ENCODE results near the gene TECR. TPM values are rescaled to one million over a fixed set of nuclear protein-coding genes. Genes with fewer than 3 reads are reported as not detected.
"Not testable (repeated sequence)": the region's sequence is repeated elsewhere in the genome, so short reads cannot be mapped to it uniquely, and the experiment has no call there.

Gene TECR
- total RNA-seq, 1 experiment from 2014 or later, result 56.9 TPM

GRCh38 chr19:14497228-14497921 lies 32.0 kb upstream of the TECR start:
- Histone ChIP-seq H3K9me3 (replicated peaks) (no peaks in the 10 kb centered on the region), H3K27ac (no peak overlapping the region), H3K4me3 (no peak overlapping the region), H3K36me3 (peaks cover 20% of the 10 kb centered on the region), H3K4me1 (replicated peaks) (peaks cover 18% of the 10 kb centered on the region), H3K27me3 (replicated peaks) (no peaks in the 10 kb centered on the region)
- no peak for DNase-seq (ENCODE audit: low read depth in 1 of 2, low spot score in 2 of 2)

DNA sequence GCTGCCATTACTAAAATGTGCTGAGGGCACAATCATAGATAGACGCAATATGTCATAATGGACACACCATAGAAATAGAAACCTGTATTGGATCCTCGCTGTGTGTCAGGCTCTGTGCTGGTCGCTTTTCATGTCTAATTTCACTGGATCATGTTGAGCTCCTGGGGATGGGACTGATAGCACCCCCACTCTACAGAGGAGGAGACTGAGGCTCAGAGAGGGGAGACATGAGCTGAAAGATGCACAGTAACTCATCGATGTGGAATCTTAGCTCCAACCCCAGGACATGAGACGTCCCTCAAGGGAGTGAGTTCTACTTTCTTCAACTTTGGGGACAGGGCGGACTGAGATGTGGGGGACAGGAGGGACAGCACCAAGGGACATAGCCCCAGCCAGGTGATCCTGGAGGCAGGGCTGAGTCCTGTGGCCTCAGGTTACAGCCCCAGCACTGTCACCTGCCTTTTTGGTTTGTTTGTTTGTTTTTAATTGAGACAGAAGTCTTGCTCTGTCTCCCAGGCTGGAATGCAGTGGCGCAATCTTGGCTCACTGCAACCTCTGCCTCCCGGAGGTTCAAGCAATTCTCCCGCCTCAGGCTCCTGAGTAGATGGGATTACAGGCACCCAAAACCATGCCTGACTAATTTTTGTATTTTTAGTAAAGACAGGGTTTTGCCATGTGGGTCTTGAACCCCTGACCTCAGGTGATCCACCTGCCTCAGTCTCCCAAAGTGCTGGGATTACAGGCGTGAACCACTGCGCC lies 26.9 kb upstream of the TECR start:
- H3K36me3 ChIP-seq, result no peaks in the 10 kb centered on the region
- no peak overlapping the region for H3K27ac ChIP-seq
- peaks cover 30% of the 10 kb centered on the region for H3K4me1 ChIP-seq (replicated peaks)
- H3K9me3 ChIP-seq (replicated peaks), result no peaks in the 10 kb centered on the region
- H3K27me3 ChIP-seq (replicated peaks), result no peaks in the 10 kb centered on the region
- no peak overlapping the region for H3K4me3 ChIP-seq
- no peak for DNase-seq (ENCODE audit: low read depth in 1 of 2, low spot score in 2 of 2)

DNA sequence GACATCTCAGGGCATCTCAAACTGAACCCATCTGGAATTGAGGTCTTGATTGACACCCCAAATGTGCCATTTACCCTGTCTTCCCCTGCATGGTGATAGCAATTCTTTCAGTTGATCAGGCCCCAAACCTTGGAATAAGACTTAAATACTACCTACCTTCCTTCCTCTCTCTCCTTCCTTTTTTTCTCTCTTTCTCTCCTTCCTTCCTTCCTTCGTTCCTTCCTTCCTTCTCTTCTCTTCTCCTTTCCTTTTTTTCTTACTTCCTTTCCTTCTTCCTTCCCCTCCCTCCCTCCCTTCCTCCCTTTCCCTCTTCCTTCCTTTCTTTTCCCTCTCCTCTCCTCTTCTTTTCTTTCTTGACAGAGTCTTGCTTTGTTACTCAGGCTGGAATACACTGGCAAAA lies 26.1 kb upstream of the TECR start:
- H3K4me1 ChIP-seq (replicated peaks), result peaks cover 35% of the 10 kb centered on the region
- H3K27ac ChIP-seq, result no peak overlapping the region
- no peak for DNase-seq (ENCODE audit: low read depth in 1 of 2, low spot score in 2 of 2)

GRCh38 chr19:14504575-14504974 lies 24.8 kb upstream of the TECR start:
- not testable (repeated sequence) for H3K36me3 ChIP-seq; H3K9me3 ChIP-seq (replicated peaks); H3K4me3 ChIP-seq; H3K27me3 ChIP-seq (replicated peaks); H3K27ac ChIP-seq; DNase-seq (ENCODE audit: low read depth in 1 of 2, low spot score in 2 of 2)
- peaks cover 35% of the 10 kb centered on the region for H3K4me1 ChIP-seq (replicated peaks)

More for the DNA sequence above, 26.1 kb upstream of the TECR start:
- no peak overlapping the region for H3K4me3 ChIP-seq
- no peaks in the 10 kb centered on the region for H3K36me3 ChIP-seq
- no peaks in the 10 kb centered on the region for H3K9me3 ChIP-seq (replicated peaks)
- no peaks in the 10 kb centered on the region for H3K27me3 ChIP-seq (replicated peaks)

DNA sequence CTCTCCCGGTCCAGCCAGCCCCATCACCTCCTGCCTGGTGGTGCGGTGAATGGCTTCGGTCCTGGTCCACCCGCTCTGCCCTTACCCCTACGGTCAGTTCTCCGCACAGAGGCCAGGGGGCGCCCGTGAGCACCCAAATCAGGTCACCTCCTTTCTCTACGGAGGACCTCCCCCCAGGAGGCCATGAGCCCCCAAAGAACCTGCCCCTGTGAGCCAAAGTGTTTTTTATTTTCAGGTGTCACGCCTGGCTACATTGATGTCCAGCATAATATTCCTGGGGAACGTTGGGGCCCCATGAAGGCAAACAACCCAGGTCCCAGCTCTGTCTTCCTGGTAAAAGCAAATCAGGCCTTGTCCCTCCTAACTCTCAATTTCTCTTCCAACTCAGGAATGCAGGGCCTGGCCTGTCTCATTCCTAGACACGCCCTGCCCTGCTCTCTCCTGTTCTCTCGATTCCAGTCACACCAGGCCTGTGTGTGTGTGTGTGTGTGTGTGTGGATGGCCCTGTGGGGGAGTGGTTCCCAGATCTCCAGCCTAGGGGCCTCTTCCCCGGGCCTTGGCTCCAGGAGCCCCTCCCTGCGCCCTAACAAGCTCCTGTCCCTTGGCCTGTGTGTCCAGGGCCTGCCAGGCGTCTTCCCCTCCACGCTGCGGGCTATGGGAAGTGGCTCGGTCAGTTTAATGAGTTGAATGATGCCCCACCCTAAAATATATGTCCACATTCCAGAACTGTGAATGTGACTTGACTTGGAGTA lies 23.7 kb upstream of the TECR start:
- Histone ChIP-seq H3K27ac (peak overlapping the region; percentile 93), H3K4me1 (replicated peaks) (peaks cover 41% of the 10 kb centered on the region), H3K9me3 (replicated peaks) (no peaks in the 10 kb centered on the region), H3K36me3 (no peaks in the 10 kb centered on the region), H3K27me3 (replicated peaks) (no peaks in the 10 kb centered on the region), H3K4me3 (no peak overlapping the region)
- peak; percentile 88 to 90 for DNase-seq (ENCODE audit: low read depth in 1 of 2, low spot score in 2 of 2)

- peaks cover 50% of the 10 kb centered on the region for H3K4me1 ChIP-seq (replicated peaks)
- peak; percentile 34 to 54 for DNase-seq (ENCODE audit: low read depth in 1 of 2, low spot score in 2 of 2)
- H3K27ac ChIP-seq, result peak overlapping the region; percentile 93
- no peak overlapping the region for H3K4me3 ChIP-seq
- no peaks in the 10 kb centered on the region for H3K27me3 ChIP-seq (replicated peaks)
- no peaks in the 10 kb centered on the region for H3K9me3 ChIP-seq (replicated peaks)
- H3K36me3 ChIP-seq, result no peaks in the 10 kb centered on the region
Observed at GRCh38 chr19:14507704-14508542, 21.5 kb upstream of the TECR start.

DNA sequence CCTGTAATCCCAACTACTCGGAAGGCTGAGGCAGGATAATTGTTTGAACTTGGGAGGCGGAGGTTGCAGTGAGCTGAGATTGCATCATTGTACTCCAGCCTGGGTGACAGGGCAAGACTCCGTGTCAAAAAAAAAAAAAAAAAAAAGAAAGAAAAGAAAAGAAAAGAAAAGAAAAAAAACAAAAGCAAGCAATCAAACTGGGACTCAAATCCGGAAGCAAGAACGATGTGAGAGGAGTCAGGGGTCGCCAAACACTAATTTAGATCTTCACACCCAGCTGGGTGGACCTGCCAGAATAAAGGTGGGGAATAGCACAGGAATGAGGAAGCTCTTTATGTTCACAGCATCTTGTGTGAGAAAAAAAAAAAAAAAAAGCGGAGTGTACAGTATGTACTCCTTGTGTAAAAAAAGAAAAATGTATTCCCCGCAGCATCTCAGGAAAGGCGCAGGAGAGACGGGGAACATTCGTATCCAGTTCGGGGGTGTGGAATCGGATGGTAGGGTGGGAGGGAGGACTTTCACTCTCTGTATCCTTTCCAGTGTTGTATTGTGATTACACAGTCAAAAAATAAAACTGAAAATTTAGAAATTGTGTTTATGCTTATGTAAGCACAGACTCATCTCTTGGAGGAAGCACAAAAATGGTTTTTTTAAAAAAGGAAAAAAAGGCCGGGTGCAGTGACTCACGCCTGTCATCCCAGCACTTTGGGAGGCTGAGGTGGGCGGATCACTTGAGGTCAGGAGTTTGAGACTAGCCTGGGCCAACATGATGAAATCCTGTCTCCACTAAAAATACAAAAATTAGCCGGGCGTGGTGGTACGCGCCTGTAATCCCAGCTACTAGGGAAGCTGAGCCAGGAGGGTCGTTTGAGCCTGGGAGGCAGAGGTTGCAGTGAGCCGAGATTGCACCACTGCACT lies 18.8 kb upstream of the TECR start:
- peaks cover 24% of the 10 kb centered on the region for H3K36me3 ChIP-seq
- peak in 1 of 2 experiments; percentile 31 for DNase-seq (ENCODE audit: low read depth in 1 of 2, low spot score in 2 of 2)
- peaks cover 40% of the 10 kb centered on the region for H3K4me1 ChIP-seq (replicated peaks)
- no peaks in the 10 kb centered on the region for H3K27me3 ChIP-seq (replicated peaks)
- H3K9me3 ChIP-seq (replicated peaks), result no peaks in the 10 kb centered on the region
- peak overlapping the region; percentile 24 for H3K27ac ChIP-seq
- H3K4me3 ChIP-seq, result no peak overlapping the region

DNA sequence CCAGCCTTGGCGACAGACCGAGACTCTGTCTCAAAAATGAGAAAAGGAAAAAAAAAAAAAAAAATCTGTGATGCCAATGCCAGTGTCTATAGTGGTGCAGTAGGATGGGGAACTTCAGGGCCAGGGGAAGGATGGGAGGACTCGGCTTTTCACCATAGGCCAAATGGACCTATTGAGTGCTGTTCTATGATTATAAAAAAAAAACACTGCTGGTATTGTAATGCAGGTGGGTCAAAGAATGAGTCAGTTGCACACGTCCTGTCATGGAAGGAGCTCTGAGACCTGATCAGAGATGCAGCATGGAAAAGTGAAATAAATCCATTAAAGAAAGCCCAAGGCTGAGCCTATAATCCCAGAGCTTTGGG lies 18.2 kb upstream of the TECR start:
- no peak for DNase-seq (ENCODE audit: low read depth in 1 of 2, low spot score in 2 of 2)
- H3K9me3 ChIP-seq (replicated peaks), result no peaks in the 10 kb centered on the region
- H3K27ac ChIP-seq, result peak overlapping the region; percentile 24
- H3K27me3 ChIP-seq (replicated peaks), result no peaks in the 10 kb centered on the region
- H3K4me3 ChIP-seq, result no peak overlapping the region
- peaks cover 39% of the 10 kb centered on the region for H3K4me1 ChIP-seq (replicated peaks)
- H3K36me3 ChIP-seq, result peaks cover 31% of the 10 kb centered on the region

DNA sequence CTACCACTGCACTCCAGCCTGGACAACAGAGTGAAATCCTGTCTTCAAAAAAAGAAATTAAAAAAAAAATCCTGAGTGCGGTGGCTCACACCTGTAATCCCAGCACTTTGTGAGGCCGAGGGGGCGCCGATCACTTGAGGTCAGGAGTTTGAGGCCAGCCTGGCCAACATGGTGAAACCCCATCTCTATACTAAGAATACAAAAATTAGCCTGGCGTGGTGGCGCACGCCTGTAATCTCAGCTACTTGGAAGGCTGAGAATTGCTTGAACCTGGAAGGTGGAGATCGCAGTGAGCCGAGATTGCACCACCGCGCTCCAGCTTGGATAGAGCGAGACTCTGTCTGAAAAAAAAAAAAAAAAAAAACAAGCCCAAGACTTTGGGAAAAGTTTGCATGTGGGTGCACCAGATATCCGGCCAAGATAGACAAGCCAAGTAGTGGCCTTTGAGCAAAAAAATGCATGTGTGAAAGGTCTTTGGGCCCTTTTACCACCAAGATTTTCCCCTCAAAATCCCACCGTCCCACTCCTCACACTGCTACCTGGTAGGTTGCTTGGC lies 16.9 kb upstream of the TECR start:
- DNase-seq (ENCODE audit: low read depth in 1 of 2, low spot score in 2 of 2), result no peak

DNA sequence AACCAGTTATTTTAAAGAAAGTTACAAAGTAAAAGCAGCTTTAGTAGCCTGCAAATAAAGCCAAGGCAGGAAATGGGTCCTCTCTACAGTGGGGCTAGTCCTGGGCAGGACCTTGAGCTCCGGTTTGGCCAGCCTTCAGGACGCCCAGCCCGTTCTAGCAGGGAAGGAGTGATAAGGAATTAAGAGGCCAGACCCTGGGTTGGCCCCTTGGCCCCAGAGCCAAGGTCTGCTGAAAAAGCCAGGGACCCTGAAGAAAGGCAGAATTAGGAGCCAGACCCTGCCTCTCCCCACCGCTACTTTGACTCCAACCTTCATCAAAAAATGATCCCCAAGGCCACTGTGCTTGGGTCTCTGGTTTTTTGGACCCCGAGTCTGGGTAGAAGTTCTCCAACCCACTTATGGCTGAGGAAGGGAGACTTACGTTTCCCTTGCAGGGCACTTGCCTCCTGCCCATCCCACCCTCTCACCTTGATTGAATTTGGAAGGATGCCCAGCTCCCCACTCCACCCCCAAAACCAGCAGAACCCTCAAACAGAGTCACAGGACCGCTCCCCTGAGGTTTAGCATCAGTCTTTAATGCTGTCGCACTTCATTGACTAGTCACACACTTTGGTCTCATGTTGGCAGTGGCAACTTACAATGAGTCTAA lies 15.1 kb upstream of the TECR start:
- no peak for DNase-seq (ENCODE audit: low read depth in 1 of 2, low spot score in 2 of 2)

More for the DNA sequence above, 16.9 kb upstream of the TECR start:
- Histone ChIP-seq H3K9me3 (replicated peaks) (no peaks in the 10 kb centered on the region), H3K4me1 (replicated peaks) (peaks cover 33% of the 10 kb centered on the region), H3K27me3 (replicated peaks) (no peaks in the 10 kb centered on the region), H3K4me3 (no peak overlapping the region), H3K27ac (no peak overlapping the region), H3K36me3 (peaks cover 44% of the 10 kb centered on the region)

DNA sequence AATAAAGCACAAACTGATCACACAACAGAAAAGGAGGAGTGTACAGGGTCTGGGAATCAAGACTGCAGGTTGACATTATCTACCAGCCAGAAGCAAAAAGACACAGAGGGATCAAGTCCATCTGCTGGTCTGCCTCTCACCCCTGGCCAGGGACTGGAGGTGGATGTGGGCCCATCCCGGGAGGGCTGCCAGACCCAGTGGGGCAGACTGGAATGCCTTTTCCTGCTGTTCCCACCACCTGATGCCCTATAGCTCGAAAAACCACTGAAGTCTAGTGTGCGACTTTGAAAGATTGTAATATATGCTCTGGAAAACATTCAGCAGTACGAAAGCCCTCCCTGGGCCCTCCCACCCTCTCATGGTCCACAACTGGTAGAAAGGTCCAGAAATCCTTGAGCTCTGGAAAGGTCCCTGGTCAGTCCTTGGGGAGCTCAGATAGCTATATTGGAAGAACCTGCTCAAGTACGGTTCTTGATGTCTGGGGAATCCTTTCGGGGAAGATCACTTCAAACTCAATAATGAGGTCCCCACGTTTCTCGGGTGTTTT lies 13.8 kb upstream of the TECR start:
- peaks cover 51% of the 10 kb centered on the region for H3K36me3 ChIP-seq
- DNase-seq (ENCODE audit: low read depth in 1 of 2, low spot score in 2 of 2), result no peak
- H3K9me3 ChIP-seq (replicated peaks), result no peaks in the 10 kb centered on the region
- no peak overlapping the region; the same call in 1 of the 2 replicates for H3K4me3 ChIP-seq
- H3K27ac ChIP-seq, result no peak overlapping the region
- peaks cover 43% of the 10 kb centered on the region for H3K4me1 ChIP-seq (replicated peaks)
- no peaks in the 10 kb centered on the region for H3K27me3 ChIP-seq (replicated peaks)

More for the DNA sequence above, 15.1 kb upstream of the TECR start:
- Histone ChIP-seq H3K4me3 (no peak overlapping the region), H3K4me1 (replicated peaks) (peaks cover 36% of the 10 kb centered on the region), H3K27me3 (replicated peaks) (no peaks in the 10 kb centered on the region), H3K36me3 (peaks cover 51% of the 10 kb centered on the region), H3K27ac (no peak overlapping the region), H3K9me3 (replicated peaks) (no peaks in the 10 kb centered on the region)
